ENCODE results near the gene DUSP1.

DNA sequence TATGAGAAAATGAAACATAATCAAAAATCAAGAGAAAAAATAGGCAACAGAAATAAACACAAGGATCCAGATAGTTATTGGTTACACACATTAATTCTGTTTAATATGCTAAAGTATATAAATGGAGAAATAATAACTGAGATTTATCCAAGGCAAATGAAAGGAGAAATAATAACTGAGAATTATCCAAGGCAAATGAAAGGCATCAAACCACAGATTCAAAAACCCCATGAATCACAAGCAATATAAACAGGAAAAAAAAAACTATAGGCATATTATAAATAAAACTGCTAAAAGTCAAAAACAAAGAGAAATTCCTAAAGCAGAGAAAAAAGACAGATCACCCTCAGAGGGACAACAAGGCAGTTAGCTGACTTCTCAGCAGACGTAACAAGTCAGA lies 10.9 kb downstream of the DUSP1 start:
- TF ChIP-seq, protein P1, sequence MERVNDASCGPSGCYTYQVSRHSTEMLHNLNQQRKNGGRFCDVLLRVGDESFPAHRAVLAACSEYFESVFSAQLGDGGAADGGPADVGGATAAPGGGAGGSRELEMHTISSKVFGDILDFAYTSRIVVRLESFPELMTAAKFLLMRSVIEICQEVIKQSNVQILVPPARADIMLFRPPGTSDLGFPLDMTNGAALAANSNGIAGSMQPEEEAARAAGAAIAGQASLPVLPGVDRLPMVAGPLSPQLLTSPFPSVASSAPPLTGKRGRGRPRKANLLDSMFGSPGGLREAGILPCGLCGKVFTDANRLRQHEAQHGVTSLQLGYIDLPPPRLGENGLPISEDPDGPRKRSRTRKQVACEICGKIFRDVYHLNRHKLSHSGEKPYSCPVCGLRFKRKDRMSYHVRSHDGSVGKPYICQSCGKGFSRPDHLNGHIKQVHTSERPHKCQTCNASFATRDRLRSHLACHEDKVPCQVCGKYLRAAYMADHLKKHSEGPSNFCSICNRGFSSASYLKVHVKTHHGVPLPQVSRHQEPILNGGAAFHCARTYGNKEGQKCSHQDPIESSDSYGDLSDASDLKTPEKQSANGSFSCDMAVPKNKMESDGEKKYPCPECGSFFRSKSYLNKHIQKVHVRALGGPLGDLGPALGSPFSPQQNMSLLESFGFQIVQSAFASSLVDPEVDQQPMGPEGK (CRISPR knock-in tag; IDR thresholded peaks at IDR 0.05; ENCODE audit: borderline replicate concordance) = no peak
- TF ChIP-seq CSRNP3 (CRISPR knock-in tag; IDR thresholded peaks at IDR 0.05) = no peak

Data from SK-N-SH treated with all-trans-retinoic acid at 6 μM for 48 hours (cell line).